Measurements from ENCODE around the gene DCC.
A peak's percentile ranks its signal among the peaks of the same experiment; 100 is the strongest.

DCC gene

GRCh38 chr18:52605345-52605744, 265.3 kb downstream of the DCC start:
- DNase-seq: no peak

GRCh38 chr18:52607985-52608384, 268.0 kb downstream of the DCC start:
- no peak for DNase-seq

- DNase-seq: no peak
Observed at GRCh38 chr18:52610451-52611115, 270.6 kb downstream of the DCC start.

GRCh38 chr18:52612406-52612805, 272.4 kb downstream of the DCC start:
- DNase-seq: no peak

GRCh38 chr18:52615321-52615720, 275.3 kb downstream of the DCC start:
- DNase-seq: no peak

GRCh38 chr18:52615943-52616342, 275.9 kb downstream of the DCC start:
- DNase-seq: no peak

GRCh38 chr18:52617931-52618330, 277.9 kb downstream of the DCC start:
- DNase-seq: no peak

GRCh38 chr18:52620926-52621439, 281.0 kb downstream of the DCC start:
- DNase-seq: no peak

- DNase-seq: no peak
Observed at GRCh38 chr18:52624702-52625101, 284.7 kb downstream of the DCC start.

GRCh38 chr18:52636536-52636935, 296.5 kb downstream of the DCC start:
- DNase-seq: no peak

GRCh38 chr18:52648201-52648600, 308.2 kb downstream of the DCC start:
- DNase-seq: no peak

- DNase-seq: no peak
Observed at GRCh38 chr18:52652391-52652790, 312.4 kb downstream of the DCC start.

GRCh38 chr18:52657043-52657805, 317.2 kb downstream of the DCC start:
- no peak for DNase-seq

GRCh38 chr18:52667463-52668065, 327.6 kb downstream of the DCC start:
- no peak for DNase-seq

- peak; percentile 2 to 11 for DNase-seq
Observed at GRCh38 chr18:52670896-52671295, 330.9 kb downstream of the DCC start.

GRCh38 chr18:52678034-52678433, 338.0 kb downstream of the DCC start:
- no peak for DNase-seq

GRCh38 chr18:52678551-52678950, 338.6 kb downstream of the DCC start:
- no peak for DNase-seq

GRCh38 chr18:52679354-52679753, 339.4 kb downstream of the DCC start:
- no peak for DNase-seq

- no peak for DNase-seq
Observed at GRCh38 chr18:52682260-52682659, 342.3 kb downstream of the DCC start.

GRCh38 chr18:52685316-52685715, 345.3 kb downstream of the DCC start:
- no peak for DNase-seq

GRCh38 chr18:52691841-52692240, 351.8 kb downstream of the DCC start:
- no peak for DNase-seq

- DNase-seq: peak in 1 of 2 experiments; percentile 15
Observed at GRCh38 chr18:52694804-52695203, 354.8 kb downstream of the DCC start.

GRCh38 chr18:52700116-52700515, 360.1 kb downstream of the DCC start:
- DNase-seq: no peak

- no peak for DNase-seq
Observed at GRCh38 chr18:52700816-52701215, 360.8 kb downstream of the DCC start.

Data from AML-193 (cell line).